ENCODE data around the gene SUSD4. TPM values are rescaled to one million over a fixed set of nuclear protein-coding genes. Genes with fewer than 3 reads are reported as not detected.
"Not testable (repeated sequence)": the region's sequence is repeated elsewhere in the genome, so short reads cannot be mapped to it uniquely, and the experiment has no call there.

Gene SUSD4
- total RNA-seq, 1 experiment from 2014 or later, result 3.5 TPM

DNA sequence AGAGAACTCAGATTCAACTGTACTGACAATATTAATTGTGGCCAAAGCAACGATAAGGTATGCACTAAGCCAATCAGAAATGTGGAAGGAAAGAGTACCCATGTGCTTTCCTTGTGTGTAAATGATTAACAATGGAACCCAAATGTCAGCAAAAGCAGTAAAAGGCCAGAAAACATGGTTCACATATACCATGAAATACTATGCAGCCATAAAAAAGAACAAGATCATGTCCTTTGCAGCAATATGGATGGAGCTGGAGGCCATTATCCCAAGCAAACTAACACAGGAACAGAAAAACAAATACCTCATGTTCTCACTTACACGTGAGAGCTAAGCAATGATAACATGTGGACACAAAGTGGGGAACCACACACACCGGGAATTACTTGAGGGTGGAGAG, 78.5 kb downstream of the SUSD4 start:
- no peak overlapping the region for H2BK5ac ChIP-seq (ENCODE audit: insufficient read length, low read length)
- H2BK120ac ChIP-seq (ENCODE audit: low read depth, low read length, poor library complexity, severe bottlenecking), result no peak overlapping the region
- H3K4me1 Mint-ChIP-seq, result no peaks in the 10 kb centered on the region
- DNase-seq, result no peak
- no peaks in the 10 kb centered on the region for H3K9me3 ChIP-seq (ENCODE audit: control insufficient read depth, low read depth, low read length)
- H3K79me1 ChIP-seq (ENCODE audit: insufficient read depth, low read depth, low read length, poor library complexity, severe bottlenecking), result no peaks in the 10 kb centered on the region
- no peaks in the 10 kb centered on the region for H3K27me3 ChIP-seq (ENCODE audit: insufficient read depth, low read length)
- WGBS (ENCODE audit: extremely low coverage, insufficient read length, low lambda C conversion rate), result no CpG with 5 or more reads among the region's 3 CpGs
- H3K27ac ChIP-seq (ENCODE audit: insufficient read length, low read depth, low read length), result no peak overlapping the region
- no peak overlapping the region for H3K56ac ChIP-seq (ENCODE audit: insufficient read length, low read depth, low read length)
- H3T11ph ChIP-seq (ENCODE audit: low read length), result no peak overlapping the region
- no peak overlapping the region for H2BK15ac ChIP-seq (ENCODE audit: low read depth, low read length)
- H4K20me1 ChIP-seq (ENCODE audit: control insufficient read depth, insufficient read depth, insufficient read length), result no peaks in the 10 kb centered on the region
- H3K14ac ChIP-seq (ENCODE audit: insufficient read depth, low read length), result no peak overlapping the region
- no peaks in the 10 kb centered on the region for H3K79me2 ChIP-seq (ENCODE audit: insufficient read depth, low read length)
- no peak overlapping the region for H3K4ac ChIP-seq (ENCODE audit: low read depth, low read length)
- H3K9me3 Mint-ChIP-seq, result peaks cover 0 to 2% of the 10 kb centered on the region in 2 experiments; a peak in 4 of 5 replicates
- no peak overlapping the region for H2BK20ac ChIP-seq (ENCODE audit: low read depth, low read length, poor library complexity, severe bottlenecking)
- H4K8ac ChIP-seq (replicated peaks; ENCODE audit: insufficient read length, low read depth, low read length), result no peak overlapping the region
- no peaks in the 10 kb centered on the region for H3K23me2 ChIP-seq (ENCODE audit: insufficient read length, low read depth, low read length, poor library complexity, severe bottlenecking)
- no peaks in the 10 kb centered on the region for H3K4me1 ChIP-seq (ENCODE audit: insufficient read depth, low read length)
- no peak overlapping the region for H2AFZ ChIP-seq (ENCODE audit: low read length)
- H4K91ac ChIP-seq (ENCODE audit: insufficient read length, low read depth, low read length), result no peak overlapping the region
- peaks cover 8% of the 10 kb centered on the region for H3K27me3 Mint-ChIP-seq (ENCODE audit: low read depth)
- H2AK5ac ChIP-seq (ENCODE audit: insufficient read length, low read length), result no peak overlapping the region
- no peaks in the 10 kb centered on the region for H3K36me3 Mint-ChIP-seq (ENCODE audit: insufficient read depth in 1 of 3, low read depth in 3 of 3)
- H3K9ac ChIP-seq (ENCODE audit: extremely low read depth, insufficient read length, low read length), result no peak overlapping the region
- no peak overlapping the region for H3K18ac ChIP-seq (ENCODE audit: insufficient read length, low read depth, low read length)
- H3K4me3 Mint-ChIP-seq, result no peak overlapping the region
- H2BK12ac ChIP-seq (ENCODE audit: insufficient read length, low read depth, low read length), result no peak overlapping the region
- TF ChIP-seq CTCF (conservative IDR thresholded peaks at IDR 0.05), result no peak
- H3K4me2 ChIP-seq (ENCODE audit: insufficient read depth, insufficient read length, low read length), result no peak overlapping the region
- no peak overlapping the region for H4K5ac ChIP-seq (ENCODE audit: insufficient read length, low read depth, low read length)
- no peak overlapping the region for H3K27ac Mint-ChIP-seq
- H3K23ac ChIP-seq (ENCODE audit: insufficient read length, low read depth, low read length), result no peak overlapping the region

- H2BK12ac ChIP-seq (ENCODE audit: insufficient read length, low read depth, low read length); H3K79me2 ChIP-seq (ENCODE audit: insufficient read depth, low read length); H2AFZ ChIP-seq (ENCODE audit: low read length); H3K4me2 ChIP-seq (ENCODE audit: insufficient read depth, insufficient read length, low read length); H2BK120ac ChIP-seq (ENCODE audit: low read depth, low read length, poor library complexity, severe bottlenecking); H3T11ph ChIP-seq (ENCODE audit: low read length); H3K79me1 ChIP-seq (ENCODE audit: insufficient read depth, low read depth, low read length, poor library complexity, severe bottlenecking); H3K9me3 ChIP-seq (ENCODE audit: control insufficient read depth, low read depth, low read length); H3K9ac ChIP-seq (ENCODE audit: extremely low read depth, insufficient read length, low read length); H3K4me1 ChIP-seq (ENCODE audit: insufficient read depth, low read length); H4K20me1 ChIP-seq (ENCODE audit: control insufficient read depth, insufficient read depth, insufficient read length); H3K27ac ChIP-seq (ENCODE audit: insufficient read length, low read depth, low read length); H3K23ac ChIP-seq (ENCODE audit: insufficient read length, low read depth, low read length); H3K36me3 Mint-ChIP-seq (ENCODE audit: insufficient read depth in 1 of 3, low read depth in 3 of 3); H3K14ac ChIP-seq (ENCODE audit: insufficient read depth, low read length); H2BK5ac ChIP-seq (ENCODE audit: insufficient read length, low read length); H3K56ac ChIP-seq (ENCODE audit: insufficient read length, low read depth, low read length); H3K27me3 ChIP-seq (ENCODE audit: insufficient read depth, low read length); H3K27ac Mint-ChIP-seq; H4K5ac ChIP-seq (ENCODE audit: insufficient read length, low read depth, low read length); H3K4me3 Mint-ChIP-seq; H3K18ac ChIP-seq (ENCODE audit: insufficient read length, low read depth, low read length); H4K8ac ChIP-seq (replicated peaks; ENCODE audit: insufficient read length, low read depth, low read length); H2BK15ac ChIP-seq (ENCODE audit: low read depth, low read length); H3K4me1 Mint-ChIP-seq; H2BK20ac ChIP-seq (ENCODE audit: low read depth, low read length, poor library complexity, severe bottlenecking); H4K91ac ChIP-seq (ENCODE audit: insufficient read length, low read depth, low read length); DNase-seq; H2AK5ac ChIP-seq (ENCODE audit: insufficient read length, low read length); H3K23me2 ChIP-seq (ENCODE audit: insufficient read length, low read depth, low read length, poor library complexity, severe bottlenecking); H3K4ac ChIP-seq (ENCODE audit: low read depth, low read length): not testable (repeated sequence)
- Mint-ChIP-seq H3K9me3 (peaks cover 3 to 11% of the 10 kb centered on the region in 2 experiments; a peak in 4 of 5 replicates), H3K27me3 (ENCODE audit: low read depth) (peaks cover 15% of the 10 kb centered on the region)
- WGBS (ENCODE audit: extremely low coverage, insufficient read length, low lambda C conversion rate), result no CpG with 5 or more reads among the region's 3 CpGs
Observed at GRCh38 chr1:223283697-223284096, 80.3 kb downstream of the SUSD4 start.
